Stimulated activated CD8-positive, alpha-beta memory T cell treated with anti-CD3 and anti-CD28 coated beads, Interleukin-15, amount 100 ng/mL, for 48 hours (primary cell): Measurements from ENCODE around the gene PDLIM1.

Experiments used
- DNase-seq, 2 donors: peaks; one replicate each; pipeline ENCODE4 v3.0.0-alpha.2; 2020; ENCODE audit warnings: low read depth in 2 of 2

PDLIM1 gene

GRCh38 chr10:95264227-95265051 is 26.4 kb downstream of the PDLIM1 start:
- no peak for DNase-seq

GRCh38 chr10:95263864-95264226 is 27.0 kb downstream of the PDLIM1 start:
- no peak for DNase-seq

- DNase-seq, result no peak
Measured at GRCh38 chr10:95262763-95263518, 27.9 kb downstream of the PDLIM1 start.

GRCh38 chr10:95261926-95262325 is 28.9 kb downstream of the PDLIM1 start:
- no peak for DNase-seq

- DNase-seq, result no peak
Measured at GRCh38 chr10:95260909-95261552, 29.8 kb downstream of the PDLIM1 start.

GRCh38 chr10:95260397-95260881 is 30.4 kb downstream of the PDLIM1 start:
- DNase-seq, result no peak

- no peak for DNase-seq
Measured at GRCh38 chr10:95257849-95258248, 33.0 kb downstream of the PDLIM1 start.

GRCh38 chr10:95256268-95256667 is 34.5 kb downstream of the PDLIM1 start:
- DNase-seq, result no peak

GRCh38 chr10:95254629-95255028 is 36.2 kb downstream of the PDLIM1 start:
- DNase-seq, result no peak

- DNase-seq, result no peak
Measured at GRCh38 chr10:95253686-95254085, 37.1 kb downstream of the PDLIM1 start.

GRCh38 chr10:95253007-95253406 is 37.8 kb downstream of the PDLIM1 start:
- DNase-seq, result no peak

- DNase-seq, result no peak
Measured at GRCh38 chr10:95250856-95251255, 39.9 kb downstream of the PDLIM1 start.

- DNase-seq, result no peak
Measured at GRCh38 chr10:95249467-95249866, 41.3 kb downstream of the PDLIM1 start.

- DNase-seq, result no peak
Measured at GRCh38 chr10:95248989-95249388, 41.8 kb downstream of the PDLIM1 start.

GRCh38 chr10:95247881-95248583 is 42.8 kb downstream of the PDLIM1 start:
- no peak for DNase-seq

GRCh38 chr10:95247200-95247880 is 43.5 kb downstream of the PDLIM1 start:
- no peak for DNase-seq

- DNase-seq, result peak; percentile 32 to 39
Measured at GRCh38 chr10:95246582-95247051, 44.2 kb downstream of the PDLIM1 start.

GRCh38 chr10:95245425-95246055 is 45.3 kb downstream of the PDLIM1 start:
- DNase-seq, result no peak

- DNase-seq, result no peak
Measured at GRCh38 chr10:95244152-95244551, 46.7 kb downstream of the PDLIM1 start.

- DNase-seq, result no peak
Measured at GRCh38 chr10:95243318-95243617, 47.5 kb downstream of the PDLIM1 start.
